Effector CD4-positive, alpha-beta T cell (primary cell): ENCODE results near the gene SUMO3.

Source experiments
- DNase-seq: peaks from one replicate; pipeline ENCODE4 v3.0.0-alpha.2; 2020
- total RNA-seq: gene quantifications from one replicate; lab custom pipeline; 2026; lab: John Stamatoyannopoulos, UW

SUMO3 gene
- total RNA-seq, result 40.3 reads per million, percentile 63 among the genes with 10 or more reads in this experiment

DNA sequence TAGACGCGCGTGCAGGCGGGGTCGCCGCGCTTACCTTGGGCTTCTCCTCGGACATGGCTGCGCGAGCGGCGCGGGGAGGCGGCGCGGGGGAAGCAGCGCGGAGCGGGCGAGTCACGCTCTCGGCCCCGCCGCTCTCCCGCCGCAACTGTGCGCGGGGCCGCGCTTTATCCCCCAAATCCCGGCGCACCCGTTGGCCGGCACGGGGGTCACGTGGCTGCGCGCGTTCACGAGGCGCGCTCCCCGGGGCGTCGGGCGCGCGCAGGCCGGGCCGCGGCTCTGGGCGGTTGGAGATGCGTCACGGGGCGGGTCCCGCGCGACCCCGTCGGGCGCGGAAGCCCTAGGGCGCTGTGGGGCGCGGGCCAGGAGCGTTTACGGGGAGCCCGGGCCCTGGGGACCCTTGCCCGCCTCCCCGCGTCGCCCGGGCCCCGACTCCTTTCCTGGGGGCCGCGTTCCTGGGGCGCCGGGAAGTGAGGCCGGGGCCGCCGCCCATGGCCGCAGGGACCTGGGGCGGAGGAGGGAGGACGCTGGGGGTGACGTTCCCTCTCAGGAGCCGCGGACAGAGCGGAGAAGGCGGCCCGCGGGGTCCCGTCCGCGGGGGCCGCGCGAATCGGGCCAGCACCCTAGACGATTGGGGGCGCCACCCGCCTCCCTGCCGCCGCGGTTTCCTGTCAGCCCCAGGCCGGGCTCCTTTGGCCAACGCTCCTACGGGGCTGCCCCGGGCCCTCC is at the start of gene SUMO3:
Gene SUMO3 (minus strand): TSS at position 149 of the 726 bp plus-strand sequence. CDS start 94 bp downstream, at position 55.
- DNase-seq, result peak; percentile 74

GRCh38 chr21:44867464-44867863 is 49.6 kb upstream of the SUMO3 start:
- DNase-seq, result no peak

DNA sequence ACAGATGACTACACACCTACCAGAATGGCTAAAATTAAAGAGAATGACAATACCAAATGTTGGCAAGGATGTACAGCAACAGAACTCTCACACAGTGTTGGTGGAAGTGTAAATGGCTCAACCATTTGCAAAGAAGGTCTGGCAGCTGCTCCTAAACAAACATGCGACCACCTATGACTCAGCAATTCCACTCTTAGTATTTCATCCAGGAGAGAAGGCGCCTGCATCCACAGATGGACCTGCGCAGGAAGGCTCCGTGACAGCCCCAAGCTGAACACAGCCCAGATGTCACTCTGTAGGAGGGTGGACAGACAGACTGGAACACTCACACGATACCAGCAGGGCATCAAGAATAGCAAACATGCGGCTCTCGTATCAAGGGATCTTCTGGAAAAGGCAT is 48.9 kb upstream of the SUMO3 start:
- no peak for DNase-seq

GRCh38 chr21:44865561-44866280 is 47.9 kb upstream of the SUMO3 start:
- no peak for DNase-seq

- no peak for DNase-seq
Measured at GRCh38 chr21:44862869-44863685, 45.2 kb upstream of the SUMO3 start.

- no peak for DNase-seq
Measured at GRCh38 chr21:44858791-44859190, 40.9 kb upstream of the SUMO3 start.

GRCh38 chr21:44858291-44858690 is 40.4 kb upstream of the SUMO3 start:
- no peak for DNase-seq

DNA sequence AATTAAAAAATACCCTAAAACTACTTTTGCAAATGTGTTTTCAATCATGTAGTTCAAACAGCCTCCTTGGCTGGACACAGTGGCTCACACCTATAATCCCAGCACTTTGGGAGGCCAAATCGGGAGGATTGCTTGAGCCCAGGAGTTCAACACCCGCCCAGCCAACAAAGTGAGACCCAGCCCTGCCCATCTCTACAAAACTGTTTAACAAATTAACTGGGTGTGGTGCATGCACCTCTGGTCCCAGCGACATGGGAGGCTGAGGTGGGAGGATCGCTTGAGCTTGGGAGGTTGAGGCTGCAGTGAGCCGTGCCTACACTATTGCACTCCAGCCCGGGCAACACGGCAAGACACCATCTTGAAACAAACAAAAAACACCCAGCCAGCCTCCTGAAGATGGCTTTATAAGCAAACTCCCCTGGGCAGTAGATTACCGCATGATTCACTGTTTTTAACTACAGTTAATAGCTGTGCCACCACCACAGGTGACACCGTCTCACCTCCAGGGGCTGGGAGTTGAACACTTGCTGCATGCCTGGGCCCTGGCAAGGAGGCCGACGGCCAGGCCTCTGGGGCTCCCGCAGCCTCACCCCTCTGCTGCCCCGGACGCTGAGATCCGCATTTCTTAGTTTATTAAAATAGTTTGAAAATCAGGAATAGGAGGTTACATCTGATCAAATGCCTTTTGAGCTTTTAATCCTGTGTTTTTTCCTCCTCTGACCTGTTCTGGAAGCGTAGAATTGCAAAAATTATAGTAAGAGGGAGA is 39.4 kb upstream of the SUMO3 start:
- no peak for DNase-seq

DNA sequence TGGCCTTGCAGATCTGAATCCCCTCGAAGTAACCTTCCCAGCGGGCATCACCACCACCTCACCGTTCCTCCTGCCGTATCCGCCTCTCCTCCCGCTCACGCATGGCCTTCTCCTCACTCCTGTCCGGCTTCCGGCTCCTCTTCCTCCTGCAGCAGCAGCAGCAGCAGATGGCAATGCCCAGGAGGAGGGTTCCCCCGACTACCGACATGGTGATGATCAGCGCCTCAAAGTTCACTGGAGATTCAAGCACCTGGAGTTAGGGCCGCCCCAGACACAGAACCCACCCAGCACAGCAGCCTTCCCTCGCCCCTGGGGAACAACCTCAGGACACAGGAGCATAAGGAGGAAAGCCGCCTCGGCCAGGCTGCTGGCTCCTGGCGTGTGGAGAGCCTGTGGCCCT is 38.3 kb upstream of the SUMO3 start:
- no peak for DNase-seq

GRCh38 chr21:44855572-44855971 is 37.7 kb upstream of the SUMO3 start:
- DNase-seq, result no peak

- DNase-seq, result no peak
Measured at GRCh38 chr21:44854664-44855446, 37.0 kb upstream of the SUMO3 start.

GRCh38 chr21:44854391-44854663 is 36.5 kb upstream of the SUMO3 start:
- DNase-seq, result no peak

GRCh38 chr21:44853601-44854390 is 35.9 kb upstream of the SUMO3 start:
- no peak for DNase-seq

- DNase-seq, result no peak
Measured at GRCh38 chr21:44850905-44851657, 33.2 kb upstream of the SUMO3 start.

- no peak for DNase-seq
Measured at GRCh38 chr21:44850208-44850800, 32.4 kb upstream of the SUMO3 start.

GRCh38 chr21:44849616-44850130 is 31.8 kb upstream of the SUMO3 start:
- no peak for DNase-seq

DNA sequence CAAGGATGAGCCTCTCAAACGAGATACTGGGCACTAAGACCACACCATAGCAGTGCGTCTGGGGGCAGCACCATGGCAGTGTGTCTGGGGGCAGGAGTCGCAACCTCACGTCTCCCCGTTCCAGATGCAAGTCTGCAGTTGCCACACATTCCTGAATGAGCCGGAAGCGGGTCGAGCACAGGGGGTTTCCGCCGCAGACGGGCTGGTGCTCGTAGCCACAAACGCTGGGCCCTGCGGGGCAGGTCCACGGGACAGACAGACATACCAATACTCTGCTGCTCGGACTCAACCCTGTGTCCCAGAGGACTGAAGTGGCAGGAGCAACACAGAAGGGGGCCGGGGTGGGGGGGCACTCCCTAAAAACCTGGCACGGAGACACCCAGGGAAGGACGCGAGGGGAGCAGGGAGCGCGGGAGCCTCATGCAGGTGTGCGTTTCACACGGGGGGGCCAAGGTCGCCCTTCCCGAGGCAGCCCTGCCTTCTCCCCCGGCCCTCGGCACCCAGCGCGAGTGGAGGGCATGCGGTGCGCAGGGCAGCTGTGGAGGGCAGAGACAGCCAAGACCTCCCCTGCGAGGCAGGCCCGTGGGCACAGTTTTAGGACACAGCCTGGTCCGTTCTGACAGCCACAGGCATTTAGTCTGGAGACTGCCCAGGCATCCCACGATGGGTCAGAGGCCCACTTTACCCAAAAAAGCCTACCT is 31.1 kb upstream of the SUMO3 start:
- no peak for DNase-seq

DNA sequence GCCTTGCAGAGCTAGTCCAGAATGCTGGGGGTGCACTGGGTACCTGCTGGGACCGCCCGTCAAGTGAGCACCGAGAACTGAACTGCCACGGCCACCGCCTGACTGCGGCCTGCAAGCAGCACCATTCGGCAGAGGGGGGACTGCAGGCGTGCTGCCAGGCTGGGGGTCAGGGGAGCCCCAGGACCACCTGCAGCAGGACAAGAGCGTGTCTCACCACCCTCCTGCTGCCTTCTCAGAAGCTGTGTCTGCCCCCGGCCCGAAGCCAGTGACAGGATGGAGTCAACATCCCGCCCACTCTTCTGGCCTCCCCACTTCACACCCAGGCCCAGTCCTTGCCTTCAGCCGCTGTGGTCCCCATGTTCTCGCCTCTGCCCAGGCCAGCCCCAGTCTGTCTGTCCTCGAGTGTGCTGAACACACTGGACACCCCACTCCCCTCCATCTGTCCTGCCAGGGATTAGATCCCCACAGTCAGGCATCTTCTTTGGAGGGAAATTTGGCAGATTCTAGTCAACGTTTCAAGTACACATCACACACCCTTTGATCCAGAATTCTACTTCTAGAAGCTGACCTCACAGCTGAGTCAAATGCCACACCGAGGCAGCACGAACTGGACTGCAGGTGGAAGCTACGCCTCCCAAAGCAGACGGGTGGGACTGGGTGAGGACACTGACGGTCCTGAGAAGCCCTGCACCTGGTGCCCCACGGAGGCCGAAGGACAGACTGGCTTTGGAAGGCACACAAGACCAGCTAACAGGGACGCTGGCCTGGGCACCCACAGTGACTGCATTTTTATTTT is 29.6 kb upstream of the SUMO3 start:
- no peak for DNase-seq
